ENCODE data around the gene REG4. TPM values are rescaled to one million over a fixed set of nuclear protein-coding genes. Genes with fewer than 3 reads are reported as not detected.

Gene REG4
- total RNA-seq, 4 donors from 2014 or later = not detected

DNA sequence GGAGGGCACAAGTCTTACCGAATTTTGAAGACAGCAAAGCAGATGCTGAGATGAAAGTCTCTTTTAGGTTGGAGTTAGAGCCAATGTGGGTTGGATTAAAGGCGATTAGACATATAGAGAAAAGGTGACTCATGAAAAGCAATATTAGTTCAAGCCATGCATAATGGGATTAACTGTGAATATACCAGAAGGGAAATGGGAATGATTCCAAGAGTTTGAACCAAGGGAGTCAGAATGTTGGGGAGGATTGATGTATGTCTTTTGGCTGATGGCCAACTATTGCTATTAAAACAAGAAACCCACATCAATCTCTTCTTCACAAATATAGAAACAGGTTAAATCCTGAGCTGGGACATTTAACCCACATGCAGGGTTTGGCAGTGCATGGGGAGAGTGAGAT, 43.8 kb downstream of the REG4 start:
- TF ChIP-seq, protein P1, sequence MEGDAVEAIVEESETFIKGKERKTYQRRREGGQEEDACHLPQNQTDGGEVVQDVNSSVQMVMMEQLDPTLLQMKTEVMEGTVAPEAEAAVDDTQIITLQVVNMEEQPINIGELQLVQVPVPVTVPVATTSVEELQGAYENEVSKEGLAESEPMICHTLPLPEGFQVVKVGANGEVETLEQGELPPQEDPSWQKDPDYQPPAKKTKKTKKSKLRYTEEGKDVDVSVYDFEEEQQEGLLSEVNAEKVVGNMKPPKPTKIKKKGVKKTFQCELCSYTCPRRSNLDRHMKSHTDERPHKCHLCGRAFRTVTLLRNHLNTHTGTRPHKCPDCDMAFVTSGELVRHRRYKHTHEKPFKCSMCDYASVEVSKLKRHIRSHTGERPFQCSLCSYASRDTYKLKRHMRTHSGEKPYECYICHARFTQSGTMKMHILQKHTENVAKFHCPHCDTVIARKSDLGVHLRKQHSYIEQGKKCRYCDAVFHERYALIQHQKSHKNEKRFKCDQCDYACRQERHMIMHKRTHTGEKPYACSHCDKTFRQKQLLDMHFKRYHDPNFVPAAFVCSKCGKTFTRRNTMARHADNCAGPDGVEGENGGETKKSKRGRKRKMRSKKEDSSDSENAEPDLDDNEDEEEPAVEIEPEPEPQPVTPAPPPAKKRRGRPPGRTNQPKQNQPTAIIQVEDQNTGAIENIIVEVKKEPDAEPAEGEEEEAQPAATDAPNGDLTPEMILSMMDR (IDR thresholded peaks at IDR 0.05; ENCODE audit: low read depth) = no peak

DNA sequence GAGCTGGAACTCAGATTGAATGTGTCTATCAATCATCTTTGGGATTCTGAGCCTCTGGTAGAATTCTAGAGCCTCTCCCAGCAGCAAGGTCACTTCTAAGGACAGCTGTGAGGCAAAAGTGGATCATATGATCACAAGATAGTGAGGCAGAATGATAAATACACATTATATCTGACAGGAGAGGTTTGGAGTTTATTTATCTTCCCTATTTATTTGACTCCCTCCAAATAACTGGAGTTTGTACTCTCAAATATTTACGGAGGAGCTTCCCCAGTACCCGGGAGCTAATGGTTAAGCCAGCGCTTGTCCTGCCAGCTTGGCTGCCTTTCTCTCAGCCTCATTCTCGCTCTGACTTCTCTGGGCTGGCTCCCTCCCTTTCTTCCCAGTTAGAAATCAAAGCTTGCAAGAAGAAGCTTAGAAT, 44.9 kb downstream of the REG4 start:
- TF ChIP-seq, protein P1 (IDR thresholded peaks at IDR 0.05; ENCODE audit: low read depth) = no peak

DNA sequence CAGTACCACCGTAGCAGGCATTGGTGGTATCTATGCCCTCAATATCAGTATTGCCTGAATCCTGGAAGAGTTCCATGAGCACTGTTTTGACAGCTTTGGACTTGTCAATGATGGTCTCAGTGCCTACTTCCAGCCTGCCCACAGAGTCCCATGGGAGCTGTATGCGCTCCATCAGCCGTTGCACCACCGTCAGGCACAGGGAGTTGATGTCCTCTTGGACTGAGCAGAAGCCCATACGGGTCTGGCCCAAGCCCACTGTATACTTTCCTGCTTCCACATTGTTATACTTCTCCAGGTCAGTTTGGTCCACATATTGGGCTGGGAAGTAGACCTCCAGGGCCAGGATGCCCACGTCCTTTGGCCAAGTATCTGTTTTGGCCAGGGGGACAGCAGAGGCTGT, 47.0 kb downstream of the REG4 start:
- TF ChIP-seq, protein P1 (IDR thresholded peaks at IDR 0.05; ENCODE audit: low read depth) = no peak

DNA sequence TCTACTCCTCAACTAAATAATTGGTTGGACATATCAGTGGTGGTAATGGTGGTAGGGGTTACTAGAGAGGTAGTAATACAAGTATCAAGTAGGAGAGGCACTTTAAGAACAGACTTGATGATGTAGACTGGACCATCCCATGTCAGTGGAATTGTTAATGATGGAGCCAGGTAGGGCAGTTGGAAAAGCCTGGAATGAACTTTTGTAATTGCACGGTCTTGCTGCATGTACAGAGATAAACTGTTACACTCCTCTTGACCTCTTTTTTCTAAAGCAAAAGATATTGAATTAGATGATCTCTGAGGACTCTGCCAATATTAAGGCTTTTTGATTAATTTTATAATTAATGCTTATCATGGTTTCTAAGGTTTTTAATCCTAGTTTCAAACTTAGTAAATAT, 48.3 kb downstream of the REG4 start:
- TF ChIP-seq, protein P1 (IDR thresholded peaks at IDR 0.05; ENCODE audit: low read depth) = no peak

DNA sequence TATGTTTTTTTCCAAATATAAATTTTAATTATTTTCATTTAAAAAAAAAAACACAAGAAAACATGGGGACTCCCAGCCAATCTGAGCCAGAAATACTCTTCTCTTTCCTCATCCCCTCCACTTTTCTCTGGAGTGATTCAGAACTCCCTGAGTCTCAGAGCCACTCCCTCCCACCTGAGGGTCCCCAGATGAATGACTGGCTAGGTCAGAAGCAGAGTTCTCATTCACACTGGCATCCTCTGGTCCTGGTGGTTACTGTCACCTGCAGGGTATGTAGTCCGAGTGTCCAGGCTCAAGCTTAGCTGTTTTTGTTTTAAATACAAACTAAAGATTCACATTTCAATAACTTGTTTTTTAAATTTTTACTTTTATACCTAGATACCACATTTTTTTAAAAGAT, 48.9 kb downstream of the REG4 start:
- TF ChIP-seq, protein P1 (IDR thresholded peaks at IDR 0.05; ENCODE audit: low read depth) = no peak

DNA sequence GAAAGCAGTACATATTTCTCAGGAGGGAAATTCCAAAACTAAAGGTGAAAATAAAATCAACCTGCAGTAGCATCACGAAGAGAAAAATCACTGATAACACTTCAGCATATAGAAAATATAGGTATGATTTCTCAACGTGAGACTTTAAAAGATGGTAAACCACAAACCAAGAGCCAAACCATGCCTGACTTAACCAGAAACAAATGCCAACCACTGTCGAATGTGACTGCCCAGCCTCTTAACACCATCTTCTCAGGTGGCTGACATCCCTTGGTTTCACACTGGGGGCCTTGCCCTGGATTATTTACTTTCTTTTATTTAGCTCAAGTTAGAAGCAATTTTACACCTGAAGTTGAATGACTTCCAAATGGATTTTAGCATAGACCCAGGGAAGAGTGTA, 52.7 kb downstream of the REG4 start:
- TF ChIP-seq, protein P1 (IDR thresholded peaks at IDR 0.05; ENCODE audit: low read depth) = no peak

DNA sequence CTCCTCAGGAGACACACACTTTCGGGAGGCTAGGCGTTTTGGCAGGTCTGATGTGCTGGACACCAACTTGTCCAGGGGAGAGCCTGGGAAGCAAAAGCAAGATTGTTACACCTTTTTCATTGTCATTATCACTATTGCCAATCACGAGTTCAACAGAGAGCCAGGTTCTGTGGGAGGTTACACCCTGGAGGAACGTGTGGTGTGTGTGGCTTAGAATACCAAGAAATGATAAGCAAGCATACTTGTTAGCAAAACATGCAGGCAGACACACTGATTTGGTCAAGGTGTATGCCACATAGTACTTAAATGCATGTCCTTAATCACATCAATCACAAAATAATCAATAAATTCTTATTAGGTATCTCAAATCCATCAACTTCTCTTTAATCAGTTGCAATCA, 58.7 kb downstream of the REG4 start:
- TF ChIP-seq, protein P1 (IDR thresholded peaks at IDR 0.05; ENCODE audit: low read depth) = no peak
